Hematopoietic multipotent progenitor cell treated with erythropoietin and hydrocortisone succinate and interleukin-3 and kit ligand, for 6 days (in vitro differentiated cells): ENCODE data around the gene ARNT2.
"Not testable (repeated sequence)": the region's sequence is repeated elsewhere in the genome, so short reads cannot be mapped to it uniquely, and the experiment has no call there.

Source experiments
- DNase-seq: peaks from one replicate; pipeline ENCODE4 v3.0.0-alpha.2; 2015

ARNT2 gene

DNA sequence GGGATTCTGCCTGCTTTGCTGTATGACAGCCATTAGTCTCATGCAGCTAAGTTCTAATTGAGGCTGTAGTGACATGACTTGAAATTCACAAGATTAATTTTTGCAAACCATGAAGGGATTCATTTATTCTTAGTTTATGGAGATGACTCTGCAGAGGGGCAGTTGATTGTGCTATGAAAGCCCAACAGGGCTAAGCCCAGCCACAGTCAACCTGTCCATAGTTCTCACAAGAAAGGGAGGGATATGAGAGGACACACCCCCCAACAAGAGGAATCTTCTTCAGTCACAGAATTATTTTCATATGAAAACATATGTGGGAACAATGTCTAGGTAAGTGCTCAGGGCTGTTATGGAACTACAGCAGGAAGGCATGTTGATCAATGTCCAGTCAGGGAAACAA, 229.0 kb downstream of the ARNT2 start:
- DNase-seq = no peak

DNA sequence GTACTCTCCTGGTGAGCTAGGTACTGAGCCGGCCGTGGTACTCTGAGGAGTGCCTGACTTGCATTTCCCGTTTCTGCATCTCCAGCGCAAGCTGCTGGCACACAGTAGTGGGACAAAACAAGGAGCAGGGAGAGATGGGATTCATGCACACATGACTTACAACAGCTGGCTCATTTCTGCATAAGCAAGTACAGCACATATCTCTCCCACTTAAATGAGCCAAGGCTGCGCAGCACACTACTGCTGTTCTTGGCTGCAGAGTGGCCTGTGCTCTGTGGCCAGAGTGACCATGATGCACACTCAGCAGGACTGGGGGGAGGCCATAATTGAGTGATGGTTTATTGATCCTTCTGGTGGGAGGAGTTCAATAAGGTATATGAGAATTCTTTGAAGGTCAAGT, 231.8 kb downstream of the ARNT2 start:
- no peak for DNase-seq

DNA sequence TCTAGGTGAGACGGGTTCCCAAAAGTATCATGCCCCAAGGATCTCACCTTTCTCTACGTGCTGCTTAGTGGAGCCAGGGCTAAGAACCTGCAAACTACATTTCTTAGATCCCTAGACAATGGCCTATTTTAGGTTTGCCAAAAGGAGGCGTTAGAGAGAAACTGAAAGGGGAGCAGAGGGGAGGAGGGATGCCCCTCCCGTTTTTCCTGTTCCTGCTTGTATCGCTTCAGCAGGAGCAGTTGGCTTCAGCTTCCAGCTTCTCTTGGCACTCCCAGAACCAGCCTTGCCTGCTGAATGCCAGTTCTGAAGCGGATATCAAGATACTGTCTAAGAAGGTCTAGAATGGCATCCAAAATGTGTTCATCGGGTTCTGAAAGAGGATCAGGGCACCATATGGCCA, 232.5 kb downstream of the ARNT2 start:
- DNase-seq = no peak

DNA sequence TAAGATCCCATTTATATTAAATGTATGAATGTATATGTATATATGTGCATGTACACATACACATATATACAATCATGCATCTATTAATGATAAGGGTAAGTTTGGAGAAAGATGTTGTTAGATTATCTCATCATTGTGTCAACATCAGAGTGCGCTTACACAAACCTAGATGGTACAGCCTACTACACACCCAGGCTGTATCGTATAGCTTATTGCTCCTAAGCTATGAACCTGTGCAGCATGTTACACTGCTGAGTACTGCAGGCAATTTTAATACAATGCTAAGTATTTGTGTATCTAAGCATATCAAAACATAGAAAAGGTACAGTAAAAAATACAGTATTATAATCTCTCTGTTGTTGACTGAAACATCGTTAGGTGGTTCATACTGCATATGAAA, 233.6 kb downstream of the ARNT2 start:
- DNase-seq = no peak

DNA sequence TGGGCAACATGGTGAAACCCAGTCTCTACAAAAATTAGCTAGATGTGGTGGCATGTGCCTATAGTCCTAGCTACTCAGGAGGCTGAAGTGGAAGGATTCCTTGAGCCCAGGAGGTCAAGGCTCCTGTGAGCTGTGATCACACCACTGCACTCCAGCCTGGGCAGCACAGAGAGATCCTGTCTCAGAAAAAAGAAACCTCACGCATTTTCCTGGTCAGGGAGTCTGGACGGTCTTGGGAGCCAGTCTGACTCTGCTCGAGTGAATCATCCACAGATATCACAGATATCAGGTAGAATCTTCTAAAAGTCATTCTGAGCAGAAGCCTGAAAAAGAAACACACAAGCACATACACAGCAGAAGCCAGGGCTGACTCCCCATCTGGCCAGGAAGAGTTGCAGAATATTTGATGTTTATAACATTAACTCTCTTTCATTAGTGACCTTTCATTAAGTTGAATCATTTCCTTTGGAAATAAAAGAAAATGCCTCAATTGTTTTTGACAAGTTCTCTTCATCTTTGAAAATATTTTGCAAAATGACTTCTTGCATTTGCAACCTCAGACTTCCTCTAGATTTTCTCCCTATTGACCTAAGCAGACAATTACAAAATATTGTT, 234.5 kb downstream of the ARNT2 start:
- no peak for DNase-seq

DNA sequence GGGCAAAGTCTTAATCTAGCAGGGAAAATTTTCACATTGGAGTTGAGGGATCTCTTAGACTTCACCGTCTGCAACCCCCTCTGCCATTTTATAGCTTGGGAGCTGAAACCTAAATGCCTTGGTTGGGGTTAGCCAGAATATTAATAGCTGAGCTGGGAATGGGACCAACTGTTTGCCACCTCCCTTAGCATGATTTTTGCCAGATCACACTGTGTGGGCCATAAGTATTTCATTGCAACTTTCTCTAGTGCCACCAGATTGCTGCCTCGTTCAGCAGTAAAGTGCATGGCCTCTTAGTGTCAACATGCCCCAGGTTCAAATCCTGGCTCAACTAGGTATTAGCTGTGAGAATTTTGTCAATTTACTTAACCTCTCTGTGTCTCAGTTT, 235.0 kb downstream of the ARNT2 start:
- no peak for DNase-seq

DNA sequence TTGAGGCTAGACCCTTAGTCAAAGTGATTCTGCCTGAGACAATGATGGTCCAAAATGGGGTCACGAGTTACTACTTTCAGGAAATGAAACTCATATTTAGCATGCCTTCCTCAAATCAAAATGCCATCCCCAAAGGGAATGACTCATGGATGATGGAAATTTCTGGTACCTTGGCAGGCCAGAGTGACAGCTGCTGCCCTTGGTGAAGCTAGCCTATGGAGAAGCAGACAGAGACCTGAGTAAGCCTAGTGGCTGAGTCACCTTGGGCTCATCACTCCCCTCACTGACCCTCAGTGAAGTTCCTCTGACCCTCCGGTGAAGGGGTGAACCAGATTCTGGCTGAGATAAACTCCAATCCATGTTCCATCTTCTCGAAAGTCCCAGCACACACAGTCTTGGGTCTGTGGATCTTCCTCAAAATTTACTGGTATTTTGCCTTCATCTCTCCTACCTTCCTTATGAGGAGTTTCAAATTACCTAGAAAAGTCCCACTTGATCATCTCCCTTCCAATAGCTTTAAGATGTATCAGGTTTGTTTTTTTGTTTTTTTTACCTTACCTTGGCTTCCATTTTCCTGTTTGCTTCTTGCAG, 236.4 kb downstream of the ARNT2 start:
- DNase-seq = no peak

DNA sequence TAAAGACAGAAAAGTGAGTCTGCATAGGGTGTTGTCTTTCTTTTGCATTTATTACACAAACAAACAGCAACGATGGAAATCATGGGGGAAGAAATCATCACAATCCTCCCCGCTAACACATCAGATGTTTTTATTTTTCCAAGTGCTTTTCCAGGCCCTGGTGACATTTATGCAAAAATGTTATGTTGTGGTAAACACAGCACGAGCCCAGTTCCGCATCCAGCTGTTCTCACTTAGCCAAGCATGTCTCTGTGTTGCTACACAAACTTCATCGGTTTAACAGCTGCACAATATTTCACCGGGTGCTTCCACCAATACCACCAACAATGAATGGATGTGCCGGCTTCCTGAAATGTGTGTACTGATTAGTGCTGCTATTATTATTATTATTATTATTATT, 237.2 kb downstream of the ARNT2 start:
- no peak for DNase-seq

DNA sequence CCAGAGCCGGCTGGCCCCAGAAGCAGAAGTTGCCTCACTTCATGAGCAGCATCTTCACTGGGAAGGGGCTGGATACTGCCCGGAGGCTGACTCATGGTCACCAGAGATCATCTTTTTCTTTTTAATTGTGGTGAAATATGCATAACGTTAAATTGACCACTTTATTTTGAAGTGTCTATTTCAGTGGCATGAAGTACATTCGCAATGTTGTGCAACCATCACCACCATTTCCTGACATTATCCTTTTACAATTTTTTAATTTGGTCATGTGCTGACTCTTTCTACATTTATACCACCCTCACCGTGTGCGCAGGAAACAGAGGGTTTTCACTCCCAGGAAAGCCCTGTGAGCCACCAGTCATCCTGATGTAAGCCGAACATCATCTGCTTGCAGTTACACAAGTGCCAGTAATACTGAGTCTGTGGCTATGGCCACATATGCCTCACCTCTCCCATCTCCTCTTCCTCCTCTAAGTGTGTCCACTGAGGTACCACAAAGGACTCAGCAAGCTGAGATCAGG, 239.3 kb downstream of the ARNT2 start:
- peak; percentile 43 for DNase-seq

DNA sequence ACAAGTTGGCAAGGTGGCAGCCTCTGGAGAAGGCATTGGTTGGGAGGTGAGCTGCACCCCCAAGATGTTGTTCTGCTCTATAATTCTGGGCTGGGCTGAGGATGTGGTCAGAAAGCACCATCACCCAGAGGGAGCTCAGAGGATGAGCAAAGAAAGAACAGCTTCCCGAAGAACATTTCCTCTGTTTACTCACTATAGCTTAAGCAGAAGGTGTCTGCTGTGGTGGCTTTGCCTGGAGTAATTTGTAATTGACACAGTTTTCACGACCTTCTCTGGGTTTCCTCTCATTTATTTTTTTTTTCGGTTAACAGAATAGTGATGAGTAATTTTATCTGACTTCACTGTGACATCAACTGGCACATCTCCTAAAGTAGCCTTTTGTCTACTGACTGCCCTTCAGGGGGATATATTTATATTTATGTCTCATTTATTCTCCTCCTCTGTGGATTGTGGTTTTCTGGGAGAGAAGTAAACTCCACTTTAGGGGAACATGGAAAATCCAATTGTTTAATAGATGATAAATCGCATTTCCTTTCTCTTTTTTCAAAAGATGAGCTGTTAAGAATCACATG, 241.4 kb downstream of the ARNT2 start:
- no peak for DNase-seq

DNA sequence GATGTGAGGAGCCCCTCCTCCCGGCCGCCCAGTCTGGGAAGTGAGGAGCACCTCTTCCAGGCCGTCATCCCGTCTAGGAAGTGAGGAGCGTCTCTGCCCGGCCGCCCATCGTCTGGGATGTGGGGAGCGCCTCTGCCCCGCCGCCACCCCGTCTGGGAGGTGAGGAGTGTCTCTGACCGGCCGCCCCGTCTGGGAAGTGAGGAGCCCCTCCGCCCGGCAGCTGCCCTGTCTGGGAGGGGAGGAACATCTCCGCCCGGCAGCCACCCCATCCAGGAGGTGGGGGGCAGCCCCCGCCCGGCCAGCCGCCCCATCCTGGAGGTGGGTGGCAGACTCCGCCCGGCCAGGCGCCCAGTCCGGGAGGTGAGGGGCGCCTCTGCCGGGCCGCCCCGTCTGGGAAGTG, 243.2 kb downstream of the ARNT2 start:
- not testable (repeated sequence) for DNase-seq
